K562 (cell line): ENCODE measurements around the gene GRIK3. TPM values are rescaled to one million over a fixed set of nuclear protein-coding genes. Genes with fewer than 3 reads are reported as not detected.
A peak's percentile ranks its signal among the peaks of the same experiment; 100 is the strongest.

Source experiments
- ATAC-seq: fragments of 200-7000 bp; cut with Tn5 transposase; 3 replicates; pipeline ENCODE4 v1.9.1; 2020; ENCODE audit warnings: moderate library complexity
- BruUV-seq: library from RNA; stranded (reverse); fragments of 400-500 nt; replicated peaks from 2 replicates; lab custom pipeline; 2021; lab: Mats Ljungman, UMichigan
- CTCF ChIA-PET: fragments of 300-600 bp; formaldehyde crosslinking; extraction: SDS; loops from one replicate; lab custom pipeline; 2021; ENCODE audit warnings: low intra/inter-chr PET ratio; lab: Yijun Ruan, JAX
- POLR2A ChIA-PET: fragments of 300-600, 350-650 bp; sonication (Branson Sonifier 250); formaldehyde crosslinking; extraction: SDS; loops from one replicate; lab custom pipeline; 2021; ENCODE audit warnings: antibody characterized with exemption, inconsistent platforms; lab: Yijun Ruan, JAX
- DNase-seq, 4 experiments: peaks; one replicate each; pipeline versions ENCODE4 v3.0.0 to v3.0.0-alpha.2; 2011 to 2018; ENCODE audit warnings: low spot score in 3 of 4, mixed read lengths in 3 of 4; ENCODE audit errors: extremely low read depth in 1 of 4
- FAIRE-seq: peaks from 2 replicates; lab custom pipeline; 2011; peaks lifted over from hg19 to GRCh38; lab: Jason Lieb, UNC
- H2AFZ ChIP-seq: 2 replicates; pipeline ENCODE4 v1.6.0; 2011; ENCODE audit warnings: low read depth, low read length, control low read depth, inconsistent platforms
- H3K27ac ChIP-seq: fragments of 200-600 bp; 3 replicates; pipeline ENCODE4 v1.8.0; 2011; ENCODE audit warnings: low read depth, mild to moderate bottlenecking, control low read depth, inconsistent platforms, low read length, moderate library complexity, mixed read lengths; ENCODE audit errors: extremely low read depth
- H3K27me3 ChIP-seq, 2 experiments: fragments of 300-600 bp in 1 of 2; 2 replicates in 1 of 2; 3 replicates in 1 of 2; pipeline versions ENCODE4 v1.6.0 to v1.8.0; 2011; ENCODE audit warnings: inconsistent platforms in 2 of 2, low read length in 2 of 2, mild to moderate bottlenecking in 1 of 2, mixed read lengths in 1 of 2, moderate library complexity in 1 of 2; ENCODE audit not compliant: control insufficient read depth in 2 of 2, insufficient read depth in 2 of 2
- H3K36me3 ChIP-seq: fragments of 300-600 bp; 3 replicates; pipeline ENCODE4 v1.8.0; 2011; ENCODE audit warnings: mild to moderate bottlenecking, low read length, inconsistent platforms; ENCODE audit not compliant: control insufficient read depth, insufficient read depth
- H3K4me1 ChIP-seq, 2 experiments: fragments of 200-600 bp in 1 of 2; replicated peaks in 1 of 2; 2 replicates in 1 of 2; 3 replicates in 1 of 2; pipeline versions ENCODE4 v1.5.1 to v1.8.0; 2011; ENCODE audit warnings: inconsistent platforms in 2 of 2, low read length in 2 of 2, mild to moderate bottlenecking in 1 of 2, mixed read lengths in 1 of 2, moderate library complexity in 1 of 2; ENCODE audit not compliant: control insufficient read depth in 2 of 2, insufficient read depth in 2 of 2
- H3K4me2 ChIP-seq: 2 replicates; pipeline ENCODE4 v1.6.1; 2011; ENCODE audit warnings: low read length, control low read depth, inconsistent platforms, mixed read lengths; ENCODE audit not compliant: insufficient read depth
- H3K4me3 ChIP-seq: fragments of 200-600 bp; sonication (generic), shearing (Covaris generic); 2 replicates; pipeline ENCODE4 v1.5.1; 2016; ENCODE audit warnings: control low read depth, inconsistent platforms
- H3K79me2 ChIP-seq: fragments of 200-600 bp; 3 replicates; pipeline ENCODE4 v1.8.0; 2011; ENCODE audit warnings: low read length, inconsistent platforms; ENCODE audit not compliant: control insufficient read depth, insufficient read depth
- H3K9ac ChIP-seq, 2 experiments: 2 replicates each; pipeline versions ENCODE4 v1.6.0 to v1.6.1; 2011; ENCODE audit warnings: low read depth in 2 of 2, low read length in 2 of 2, control low read depth in 1 of 2, inconsistent platforms in 1 of 2, mild to moderate bottlenecking in 1 of 2, mixed read lengths in 1 of 2; ENCODE audit not compliant: insufficient read depth in 1 of 2
- H3K9me1 ChIP-seq: one replicate; pipeline ENCODE4 v1.6.0; 2011; ENCODE audit warnings: inconsistent platforms, mild to moderate bottlenecking, low read length, moderate library complexity; ENCODE audit not compliant: control insufficient read depth, insufficient read depth
- H3K9me3 ChIP-seq: replicated peaks from 2 replicates; pipeline ENCODE4 v1.5.1; 2011; ENCODE audit warnings: low read depth, low read length, inconsistent platforms; ENCODE audit not compliant: control insufficient read depth, insufficient read depth
- H4K20me1 ChIP-seq: replicated peaks from 2 replicates; pipeline ENCODE4 v1.6.1; 2011; ENCODE audit warnings: low read length, inconsistent platforms, mixed read lengths; ENCODE audit not compliant: control insufficient read depth, insufficient read depth
- ADNP ChIP-seq: fragments of 200-800 bp; sonication (Bioruptor generic); IDR thresholded peaks from 2 replicates; pipeline ENCODE4 v1.6.1; 2016; ENCODE audit warnings: missing genetic modification characterization, missing compliant biosample characterization
- ARNT ChIP-seq, 2 experiments: fragments of 450-650 bp; IDR thresholded peaks; 2 replicates each; pipeline ENCODE4 v1.6.1; 2016; ENCODE audit warnings: mild to moderate bottlenecking in 1 of 2
- HMGXB4 ChIP-seq: sonication (generic); formaldehyde crosslinking; IDR thresholded peaks from 2 replicates; pipeline ENCODE4 v1.8.1; 2023; ENCODE audit warnings: mild to moderate bottlenecking, missing genetic modification reagents
- KDM1A ChIP-seq, 2 experiments: fragments of 450-650 bp; IDR thresholded peaks; 2 replicates each; pipeline ENCODE4 v1.6.1; 2016; ENCODE audit warnings: mild to moderate bottlenecking in 2 of 2
- MCM5 ChIP-seq: fragments of 450-650 bp; IDR thresholded peaks from 2 replicates; pipeline ENCODE4 v1.6.1; 2016; ENCODE audit warnings: low read depth
- RBM25 ChIP-seq: fragments of 200-400 bp; formaldehyde crosslinking; IDR thresholded peaks from 2 replicates; pipeline ENCODE4 v1.6.1; 2018; ENCODE audit warnings: low read length, low read depth, moderate library complexity; ENCODE audit not compliant: severe bottlenecking
- SIN3A ChIP-seq, 2 experiments: fragments of 150-350 bp in 1 of 2; IDR thresholded peaks; 2 replicates each; pipeline ENCODE4 v1.6.1; 2011 to 2016; ENCODE audit warnings: borderline replicate concordance in 2 of 2, low read depth in 2 of 2, low read length in 2 of 2, mild to moderate bottlenecking in 2 of 2, moderate library complexity in 2 of 2; ENCODE audit not compliant: control insufficient read depth in 1 of 2
- TAL1 ChIP-seq: fragments of 450-650 bp; IDR thresholded peaks from 2 replicates; pipeline ENCODE4 v1.6.1; 2016; ENCODE audit warnings: mild to moderate bottlenecking
- ZFP36 ChIP-seq: fragments of 150-350 bp; IDR thresholded peaks from 2 replicates; pipeline ENCODE4 v1.6.1; 2018; ENCODE audit warnings: low read length, low read depth; ENCODE audit not compliant: partially characterized antibody
- ZNF408 ChIP-seq: fragments of 250-450 bp; sonication (Bioruptor Pico); IDR thresholded peaks from 2 replicates; pipeline ENCODE4 v1.4.0; 2020; ENCODE audit warnings: low read depth, mild to moderate bottlenecking, moderate library complexity
- ZNF561 ChIP-seq: fragments of 450-650 bp; formaldehyde crosslinking; conservative IDR thresholded peaks from 2 replicates; pipeline ENCODE4 v1.4.0; 2020; ENCODE audit warnings: mild to moderate bottlenecking, moderate library complexity
- WGBS: fragments of 100-300 bp; shearing (Covaris generic); methylation state at CpG from one replicate; pipeline ENCODE4 v1.1.6; 2016; ENCODE audit warnings: low coverage, mixed read lengths; ENCODE audit not compliant: insufficient coverage; ENCODE audit errors: missing lambda C conversion rate; 5-methylcytosine and 5-hydroxymethylcytosine counted together
- in situ Hi-C: fragments of 300-500 bp; cut with MboI; formaldehyde crosslinking; loops from 4 replicates; pipeline ENCODE4 v1.15.0; 2018; ENCODE audit warnings: inconsistent platforms, mixed read lengths
- intact Hi-C: fragments of 100-400 bp; cut with micrococcal nuclease; formaldehyde crosslinking; loops from 2 replicates; pipeline ENCODE4 v1.14.2; 2022
- polyA plus RNA-seq, 8 experiments: library from polyadenylated mRNA; depleted of rRNA in 4 of 8; stranded (reverse) in 5 of 8; unstranded in 3 of 8; fragments of >200 nt; fragmentation: Nextera tagmentation in 2 of 8; fragmentation: Illumina TruSeq in 1 of 8; extraction: Ambion mirVana in 2 of 8; extraction: Trizol in 1 of 8; gene quantifications; 2 replicates each; pipeline versions ENCODE4 v1.2.1 to v1.2.3, GENCODE V29; 2011 to 2014; ENCODE audit warnings: inconsistent platforms in 1 of 8, missing spikeins in 1 of 8
- total RNA-seq, 7 experiments: library from RNA; depleted of rRNA in 6 of 7; stranded (reverse); fragments of >200 nt in 6 of 7; fragmentation: Illumina TruSeq in 2 of 7; extraction: Trizol in 2 of 7; gene quantifications; 2 replicates each; pipeline versions ENCODE4 v1.2.1 to v1.2.3, GENCODE V29; 2011 to 2021; ENCODE audit warnings: low replicate concordance in 1 of 7

Gene GRIK3
- total and polyA plus RNA-seq, 9 of the 15 experiments (the other 6 are each of a cell fraction or from before 2014, with no cell fraction given): not detected

GRCh38 chr1:36839485-36839884 is 194.8 kb downstream of the GRIK3 start:
- in situ Hi-C loops (no loop called here), intact Hi-C loops (no loop called here)
- TF ChIP-seq ZNF408 (CRISPR knock-in tag): no peak
- TF ChIP-seq RBM25: peak; percentile 51
- TF ChIP-seq ZFP36: peak; percentile 69
- FAIRE-seq: no peak
- no peaks in the 10 kb centered on the region for H3K79me2 ChIP-seq
- no peak overlapping the region for H3K9ac ChIP-seq
- BruUV-seq: no TSS peak
- no peak for ATAC-seq
- no peak overlapping the region for H3K4me3 ChIP-seq
- POLR2A ChIA-PET: interaction anchor here (1.1 kb wide), 1 partner anchor 12 kb away, joined by 4 read pairs; no protein-coding TSS in a partner anchor
- no peak overlapping the region for H3K4me2 ChIP-seq
- CTCF ChIA-PET: no interaction called here
- H3K9me1 ChIP-seq: no peaks in the 10 kb centered on the region
- H3K4me1 ChIP-seq: no peaks in the 10 kb centered on the region
- no peak for DNase-seq
- 3% methylated on average over 2 of the region's 2 CpGs for WGBS
- H2AFZ ChIP-seq: no peak overlapping the region
- no peak overlapping the region for H3K27ac ChIP-seq
- H3K36me3 ChIP-seq: no peaks in the 10 kb centered on the region
- H3K27me3 ChIP-seq: peaks cover 19 to 45% of the 10 kb centered on the region in 2 experiments
- H3K9me3 ChIP-seq: no peaks in the 10 kb centered on the region
- peaks cover 13% of the 10 kb centered on the region for H4K20me1 ChIP-seq

- no peak for DNase-seq
- no peak overlapping the region for H3K4me3 ChIP-seq
- H3K9me1 ChIP-seq: no peaks in the 10 kb centered on the region
- BruUV-seq: no TSS peak
- FAIRE-seq: no peak
- POLR2A ChIA-PET: interaction anchor here (1.1 kb wide), 1 partner anchor 11 kb away, joined by 4 read pairs; no protein-coding TSS in a partner anchor
- no peak overlapping the region for H2AFZ ChIP-seq
- H3K4me1 ChIP-seq: no peaks in the 10 kb centered on the region
- no peak overlapping the region for H3K27ac ChIP-seq
- 0% methylated on average over 8 of the region's 8 CpGs for WGBS
- no peaks in the 10 kb centered on the region for H3K79me2 ChIP-seq
- H4K20me1 ChIP-seq: peaks cover 13% of the 10 kb centered on the region
- intact Hi-C loops: no loop called here
- H3K9me3 ChIP-seq: no peaks in the 10 kb centered on the region
- H3K4me2 ChIP-seq: no peak overlapping the region
- no peak overlapping the region for H3K9ac ChIP-seq
- CTCF ChIA-PET: no interaction called here
- ATAC-seq: no peak
- TF ChIP-seq ADNP (tag) (no peak), ZNF408 (CRISPR knock-in tag) (no peak), TAL1 (no peak), HMGXB4 (no peak), ARNT (IDR thresholded peaks at IDR 0.05) (no peak), ZNF561 (no peak), KDM1A (IDR thresholded peaks at IDR 0.05) (no peak), SIN3A (IDR thresholded peaks at IDR 0.05; ENCODE audit: borderline replicate concordance in 2 of 2, control insufficient read depth in 1 of 2, low read depth in 2 of 2, low read length in 2 of 2) (no peak), MCM5 (no peak)
- TF ChIP-seq, all 486 proteins: peak for 0
- Histone ChIP-seq H3K36me3 (no peaks in the 10 kb centered on the region), H3K27me3 (peaks cover 17 to 41% of the 10 kb centered on the region in 2 experiments)
- in situ Hi-C loops: no loop called here
These were observed 195.4 kb downstream of the GRIK3 start for GRCh38 chr1:36838888-36839287.
